Measurements from ENCODE around the gene PKM. TPM values are rescaled to one million over a fixed set of nuclear protein-coding genes. Genes with fewer than 3 reads are reported as not detected.
"Not testable (repeated sequence)": the region's sequence is repeated elsewhere in the genome, so short reads cannot be mapped to it uniquely, and the experiment has no call there.

Gene PKM
- total RNA-seq, 1 donor from 2014 or later, result 1,065 TPM

GRCh38 chr15:72192416-72192815 lies 38.6 kb downstream of the PKM start:
- DNase-seq (no peak), ATAC-seq (ENCODE audit: poor library complexity) (no peak)
- intact Hi-C loops (cut with DNase I), result loop anchor here (10.0 kb wide), 1 partner anchor 82 kb away; the partner anchor contains the start of gene PARP6

GRCh38 chr15:72189250-72189902 lies 41.6 kb downstream of the PKM start:
- intact Hi-C loops (cut with DNase I), result no loop called here
- no peak for ATAC-seq (ENCODE audit: poor library complexity)
- DNase-seq, result no peak

- intact Hi-C loops (cut with DNase I), result no loop called here
- ATAC-seq (ENCODE audit: poor library complexity) (peak; percentile 87), DNase-seq (no peak)
These were observed 46.7 kb downstream of the PKM start for GRCh38 chr15:72184165-72184811.

- DNase-seq (no peak), ATAC-seq (ENCODE audit: poor library complexity) (no peak)
- intact Hi-C loops (cut with DNase I), result no loop called here
These were observed 47.2 kb downstream of the PKM start for GRCh38 chr15:72183781-72184164.

GRCh38 chr15:72182673-72183072 lies 48.3 kb downstream of the PKM start:
- intact Hi-C loops (cut with DNase I), result no loop called here
- no peak for ATAC-seq (ENCODE audit: poor library complexity)
- no peak for DNase-seq

- DNase-seq (no peak), ATAC-seq (ENCODE audit: poor library complexity) (no peak)
- intact Hi-C loops (cut with DNase I), result no loop called here
These were observed 48.7 kb downstream of the PKM start for GRCh38 chr15:72182244-72182643.

GRCh38 chr15:72180761-72181324 lies 50.1 kb downstream of the PKM start:
- DNase-seq (no peak), ATAC-seq (ENCODE audit: poor library complexity) (no peak)
- intact Hi-C loops (cut with DNase I), result no loop called here

- ATAC-seq (ENCODE audit: poor library complexity) (no peak), DNase-seq (no peak)
- intact Hi-C loops (cut with DNase I), result no loop called here
These were observed 50.9 kb downstream of the PKM start for GRCh38 chr15:72179950-72180581.

GRCh38 chr15:72178976-72179585 lies 51.9 kb downstream of the PKM start:
- intact Hi-C loops (cut with DNase I), result no loop called here
- no peak for ATAC-seq (ENCODE audit: poor library complexity)
- no peak for DNase-seq

- ATAC-seq (ENCODE audit: poor library complexity) (no peak), DNase-seq (no peak)
- intact Hi-C loops (cut with DNase I), result no loop called here
These were observed 54.2 kb downstream of the PKM start for GRCh38 chr15:72176743-72177142.

- DNase-seq, result no peak
- intact Hi-C loops (cut with DNase I), result no loop called here
- peak; percentile 31 for ATAC-seq (ENCODE audit: poor library complexity)
These were observed 54.8 kb downstream of the PKM start for GRCh38 chr15:72176159-72176558.

- ATAC-seq (ENCODE audit: poor library complexity) (no peak), DNase-seq (no peak)
These were observed 55.6 kb downstream of the PKM start for GRCh38 chr15:72175186-72176044.

GRCh38 chr15:72174551-72175165 lies 56.3 kb downstream of the PKM start:
- no peak for ATAC-seq (ENCODE audit: poor library complexity)

More at GRCh38 chr15:72175186-72176044, 55.6 kb downstream of the PKM start:
- intact Hi-C loops (cut with DNase I), result no loop called here

GRCh38 chr15:72173864-72174550 lies 57.0 kb downstream of the PKM start:
- intact Hi-C loops (cut with DNase I), result no loop called here
- DNase-seq (no peak), ATAC-seq (ENCODE audit: poor library complexity) (no peak)

More at GRCh38 chr15:72174551-72175165, 56.3 kb downstream of the PKM start:
- intact Hi-C loops (cut with DNase I), result no loop called here
- DNase-seq, result no peak

GRCh38 chr15:72173401-72173800 lies 57.6 kb downstream of the PKM start:
- DNase-seq, result no peak
- intact Hi-C loops (cut with DNase I), result no loop called here
- no peak for ATAC-seq (ENCODE audit: poor library complexity)

GRCh38 chr15:72172796-72173195 lies 58.2 kb downstream of the PKM start:
- intact Hi-C loops (cut with DNase I), result no loop called here
- no peak for DNase-seq

GRCh38 chr15:72171978-72172377 lies 59.0 kb downstream of the PKM start:
- ATAC-seq (ENCODE audit: poor library complexity); intact Hi-C loops (cut with DNase I); DNase-seq: not testable (repeated sequence)

More at GRCh38 chr15:72172796-72173195, 58.2 kb downstream of the PKM start:
- ATAC-seq (ENCODE audit: poor library complexity), result no peak

All from Right ventricle myocardium superior (tissue), 1 donor.